Fibroblast of the aortic adventitia (primary cell): ENCODE results near the gene ALLC. TPM values are rescaled to one million over a fixed set of nuclear protein-coding genes. Genes with fewer than 3 reads are reported as not detected.

Experiments used
- DNase-seq: peaks from one replicate; pipeline ENCODE4 v3.0.0-alpha.2; 2010; ENCODE audit warnings: low read depth
- H3K4me3 ChIP-seq: 2 replicates; pipeline ENCODE4 v1.5.1; 2011; ENCODE audit warnings: low read depth, mild to moderate bottlenecking, control low read depth, low read length, moderate library complexity
- total RNA-seq: library from RNA; depleted of rRNA; stranded (reverse); fragments of >200 nt; gene quantifications from 2 replicates; pipeline ENCODE4 v1.2.3, GENCODE V29; 2012; ENCODE audit warnings: low replicate concordance
- TF ChIP-seq, protein P1 (sequence below): IDR thresholded peaks from 2 replicates; pipeline ENCODE4 v1.5.1; 2011; ENCODE audit warnings: mild to moderate bottlenecking, low read length, control low read depth, inconsistent platforms; ENCODE audit not compliant: insufficient read depth

The ALLC gene
- total RNA-seq, 1 donor, result not detected

GRCh38 chr2:3652896-3653625 lies 4.9 kb upstream of the ALLC start:
- no peak for DNase-seq
- H3K4me3 ChIP-seq, result no peak overlapping the region
- TF ChIP-seq, protein P1, sequence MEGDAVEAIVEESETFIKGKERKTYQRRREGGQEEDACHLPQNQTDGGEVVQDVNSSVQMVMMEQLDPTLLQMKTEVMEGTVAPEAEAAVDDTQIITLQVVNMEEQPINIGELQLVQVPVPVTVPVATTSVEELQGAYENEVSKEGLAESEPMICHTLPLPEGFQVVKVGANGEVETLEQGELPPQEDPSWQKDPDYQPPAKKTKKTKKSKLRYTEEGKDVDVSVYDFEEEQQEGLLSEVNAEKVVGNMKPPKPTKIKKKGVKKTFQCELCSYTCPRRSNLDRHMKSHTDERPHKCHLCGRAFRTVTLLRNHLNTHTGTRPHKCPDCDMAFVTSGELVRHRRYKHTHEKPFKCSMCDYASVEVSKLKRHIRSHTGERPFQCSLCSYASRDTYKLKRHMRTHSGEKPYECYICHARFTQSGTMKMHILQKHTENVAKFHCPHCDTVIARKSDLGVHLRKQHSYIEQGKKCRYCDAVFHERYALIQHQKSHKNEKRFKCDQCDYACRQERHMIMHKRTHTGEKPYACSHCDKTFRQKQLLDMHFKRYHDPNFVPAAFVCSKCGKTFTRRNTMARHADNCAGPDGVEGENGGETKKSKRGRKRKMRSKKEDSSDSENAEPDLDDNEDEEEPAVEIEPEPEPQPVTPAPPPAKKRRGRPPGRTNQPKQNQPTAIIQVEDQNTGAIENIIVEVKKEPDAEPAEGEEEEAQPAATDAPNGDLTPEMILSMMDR, result no peak

- TF ChIP-seq, protein P1, result no peak
- no peak overlapping the region for H3K4me3 ChIP-seq
- no peak for DNase-seq
Measured at GRCh38 chr2:3654011-3654410, 4.0 kb upstream of the ALLC start.

GRCh38 chr2:3654531-3655225 lies 3.3 kb upstream of the ALLC start:
- H3K4me3 ChIP-seq, result no peak overlapping the region
- no peak for DNase-seq
- TF ChIP-seq, protein P1, result no peak

- H3K4me3 ChIP-seq, result no peak overlapping the region
- DNase-seq, result no peak
- TF ChIP-seq, protein P1, result no peak
Measured at GRCh38 chr2:3655871-3656761, 1.9 kb upstream of the ALLC start.

- TF ChIP-seq, protein P1, result no peak
- no peak overlapping the region for H3K4me3 ChIP-seq
- DNase-seq, result no peak
Measured at GRCh38 chr2:3656762-3657721, 958 bp upstream of the ALLC start.
